IPS-18c (cell line): ENCODE data around the gene FUOM.
A peak's percentile ranks its signal among the peaks of the same experiment; 100 is the strongest.

Experiments
- H3K4me3 ChIP-seq: 2 replicates; pipeline ENCODE4 v1.7.0; 2013; ENCODE audit warnings: low read depth, mild to moderate bottlenecking, low read length, moderate library complexity; ENCODE audit not compliant: insufficient read depth
- H3K9me3 ChIP-seq: one replicate; pipeline ENCODE4 v1.6.1; 2013; ENCODE audit warnings: mild to moderate bottlenecking, low read length, moderate library complexity; ENCODE audit not compliant: control insufficient read depth, insufficient read depth

Gene FUOM

DNA sequence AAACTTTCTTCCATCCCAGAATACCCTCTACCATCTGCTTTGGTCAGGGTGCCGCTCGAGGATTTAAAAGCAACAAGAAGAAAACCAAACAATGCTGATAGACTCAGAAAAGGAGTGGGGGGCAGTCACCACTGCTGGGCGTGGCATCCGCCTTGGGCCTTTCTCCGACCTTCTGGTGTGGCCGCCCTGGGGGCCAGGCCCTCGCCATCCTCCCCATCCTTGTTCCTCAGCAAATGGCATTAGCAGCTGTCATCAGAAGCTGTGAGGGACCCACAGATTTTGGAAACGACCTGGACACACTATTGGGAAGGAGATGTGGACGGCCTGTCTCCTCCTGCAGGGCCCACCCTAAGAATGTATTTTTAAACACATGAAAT lies 45.1 kb downstream of the FUOM start:
- H3K9me3 ChIP-seq, result peaks cover 2% of the 10 kb centered on the region
- H3K4me3 ChIP-seq, result no peak overlapping the region

DNA sequence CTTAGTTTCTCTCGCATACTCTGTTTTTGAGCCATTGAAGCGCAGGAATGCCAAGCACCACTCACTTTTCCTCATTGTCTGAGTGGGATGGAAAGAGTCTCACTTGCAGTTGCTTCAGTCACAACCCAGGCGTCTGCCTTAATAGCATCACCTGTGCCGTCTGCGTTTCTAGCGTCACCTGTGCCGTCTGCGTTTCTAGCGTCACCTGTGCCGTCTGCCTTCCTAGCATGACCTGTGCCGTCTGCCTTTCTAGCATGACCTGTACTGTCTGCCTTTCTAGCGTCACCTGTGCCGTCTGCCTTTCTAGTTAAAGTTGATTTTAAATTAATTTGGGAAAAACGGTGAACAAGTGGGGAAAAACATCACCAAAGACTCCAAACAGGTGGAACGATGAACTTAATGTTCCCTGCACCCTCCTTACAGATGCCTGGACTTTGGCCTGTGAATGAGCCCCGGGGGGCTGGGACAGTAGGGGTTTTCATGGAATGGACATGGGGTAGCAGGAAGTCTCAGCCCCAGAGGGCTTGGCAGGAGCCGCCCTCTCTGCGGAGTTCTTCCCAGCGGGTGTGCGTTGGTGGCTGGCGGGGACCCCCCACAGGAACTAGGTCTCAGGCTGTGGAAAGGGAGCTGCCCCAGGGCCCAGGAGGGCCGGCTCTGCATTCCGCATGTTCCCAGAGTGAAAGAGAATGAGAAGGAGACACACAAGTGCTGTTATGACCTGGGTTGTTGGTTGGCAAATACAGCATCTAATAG lies 45.6 kb downstream of the FUOM start:
- Histone ChIP-seq H3K9me3 (peaks cover 2% of the 10 kb centered on the region), H3K4me3 (no peak overlapping the region)

DNA sequence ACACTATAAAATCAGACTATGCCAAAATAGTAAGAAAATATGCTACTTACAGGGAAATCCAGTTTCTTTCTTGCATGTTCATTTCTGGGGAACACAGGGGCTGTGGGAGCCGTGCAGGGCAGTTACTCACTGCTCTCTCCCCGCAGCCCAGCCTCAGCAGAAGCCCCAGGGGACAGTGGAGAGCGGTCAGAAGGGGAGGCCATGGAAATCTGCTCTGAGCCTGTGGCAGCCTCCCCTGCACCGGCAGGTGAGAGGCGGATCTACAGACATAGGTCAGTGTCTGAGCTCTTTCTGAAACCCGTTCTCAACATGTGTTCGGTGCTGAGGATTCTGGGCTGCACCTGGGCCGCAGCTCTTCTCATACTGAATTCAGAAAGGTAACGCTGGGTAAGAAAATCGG lies 46.2 kb downstream of the FUOM start:
- no peak overlapping the region for H3K4me3 ChIP-seq
- peaks cover 2% of the 10 kb centered on the region for H3K9me3 ChIP-seq

GRCh38 chr10:133310789-133311188 lies 47.0 kb downstream of the FUOM start:
- peaks cover 2% of the 10 kb centered on the region for H3K9me3 ChIP-seq
- H3K4me3 ChIP-seq, result no peak overlapping the region

DNA sequence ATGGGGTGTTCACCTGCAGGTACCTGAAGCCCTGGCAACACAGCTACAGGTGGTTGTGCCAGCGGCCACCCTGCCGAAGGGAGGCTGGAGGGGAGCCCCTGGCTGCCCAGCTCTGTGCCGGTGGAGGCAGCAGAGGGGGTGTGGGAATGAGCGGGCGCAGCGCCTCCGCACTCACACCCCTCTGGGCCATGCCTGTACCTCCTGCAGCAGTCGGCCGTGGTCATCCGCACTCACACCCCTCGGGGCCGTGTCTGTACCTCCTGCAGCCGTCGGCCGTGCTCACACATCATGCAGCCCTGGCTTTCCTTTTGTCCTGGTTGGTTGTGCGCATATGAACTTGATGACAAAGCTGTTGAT lies 47.4 kb downstream of the FUOM start:
- no peak overlapping the region for H3K4me3 ChIP-seq
- peaks cover 2% of the 10 kb centered on the region for H3K9me3 ChIP-seq

- Histone ChIP-seq H3K4me3 (no peak overlapping the region), H3K9me3 (peaks cover 2% of the 10 kb centered on the region)
Measured at GRCh38 chr10:133309720-133310398, 48.0 kb downstream of the FUOM start.

DNA sequence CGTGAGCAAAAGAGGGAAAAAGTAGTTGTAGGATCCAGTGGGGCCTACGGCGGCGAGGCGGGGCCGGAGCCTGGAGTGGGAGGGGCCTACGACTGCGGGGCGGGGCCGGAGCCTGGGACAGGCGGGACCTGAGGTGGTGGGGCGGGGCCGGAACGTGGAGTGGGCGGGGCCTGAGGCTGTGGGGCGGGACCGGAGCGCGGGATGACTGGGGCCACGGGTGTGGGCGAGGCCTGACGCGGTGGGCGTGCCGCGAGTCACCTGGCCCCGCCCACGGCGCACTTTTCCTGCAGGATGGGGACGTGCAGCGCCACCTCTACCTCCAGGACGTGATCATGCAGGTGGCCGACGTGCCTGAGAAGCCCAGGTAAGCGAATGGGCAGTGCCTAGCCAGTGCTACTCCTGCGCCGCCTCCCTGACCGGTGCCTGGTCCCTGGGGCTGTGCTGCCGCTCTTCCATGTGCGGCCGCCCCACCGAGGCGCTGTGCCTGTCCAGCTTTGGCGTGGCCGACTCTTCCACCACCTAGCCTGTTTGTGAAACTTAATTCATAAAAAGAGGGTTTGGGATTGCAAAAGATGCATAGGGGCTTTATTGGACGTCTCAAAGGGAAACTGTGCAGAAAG lies 48.6 kb downstream of the FUOM start:
- Histone ChIP-seq H3K9me3 (peaks cover 2% of the 10 kb centered on the region), H3K4me3 (peak overlapping the region; percentile 96)

- peak within 1 kb of the TSS; percentile 96 for H3K4me3 ChIP-seq
- H3K9me3 ChIP-seq, result peaks cover 2% of the 10 kb centered on the region
Measured at GRCh38 chr10:133308421-133309099, 49.3 kb downstream of the FUOM start, which contains the start of the genes TUBGCP2 and ZNF511. TSS of gene TUBGCP2 (minus strand) at chr10:133308872. CDS start at chr10:133302941, 5,931 bp downstream. TSS of gene ZNF511 (plus strand) at chr10:133308914. CDS start at chr10:133308944, 30 bp downstream.

DNA sequence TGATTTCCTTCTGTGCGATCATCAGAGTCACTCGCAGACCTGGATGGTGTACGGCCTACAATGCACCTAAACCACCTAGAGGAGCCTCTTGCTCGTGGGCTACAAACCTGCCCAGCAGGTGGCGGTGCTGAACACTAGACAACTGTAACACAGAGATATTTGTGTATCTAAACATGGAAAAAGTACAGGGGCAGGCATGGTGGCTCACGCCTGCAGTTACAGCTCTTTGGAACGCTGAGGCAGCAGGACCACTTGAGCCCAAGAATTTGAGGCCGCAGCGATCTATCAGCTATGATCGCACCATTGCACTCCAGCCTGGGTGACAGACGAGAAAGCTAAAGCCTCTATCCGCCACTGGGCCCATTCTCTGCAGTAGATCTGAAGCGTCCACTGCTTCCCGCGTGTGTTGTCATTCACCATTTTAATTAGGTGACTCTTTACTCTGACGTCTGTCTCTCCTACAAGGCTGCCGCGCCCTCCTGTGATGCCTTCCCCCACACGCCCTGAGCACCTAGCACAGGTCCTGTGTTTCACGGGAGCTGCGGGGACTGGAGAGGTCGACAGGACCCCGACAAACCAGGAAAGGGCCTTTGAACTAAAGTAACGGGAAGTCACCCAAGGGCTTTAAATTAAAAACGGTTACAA lies 49.9 kb downstream of the FUOM start:
- H3K4me3 ChIP-seq, result peak overlapping the region; percentile 96
- H3K9me3 ChIP-seq, result peaks cover 2% of the 10 kb centered on the region

DNA sequence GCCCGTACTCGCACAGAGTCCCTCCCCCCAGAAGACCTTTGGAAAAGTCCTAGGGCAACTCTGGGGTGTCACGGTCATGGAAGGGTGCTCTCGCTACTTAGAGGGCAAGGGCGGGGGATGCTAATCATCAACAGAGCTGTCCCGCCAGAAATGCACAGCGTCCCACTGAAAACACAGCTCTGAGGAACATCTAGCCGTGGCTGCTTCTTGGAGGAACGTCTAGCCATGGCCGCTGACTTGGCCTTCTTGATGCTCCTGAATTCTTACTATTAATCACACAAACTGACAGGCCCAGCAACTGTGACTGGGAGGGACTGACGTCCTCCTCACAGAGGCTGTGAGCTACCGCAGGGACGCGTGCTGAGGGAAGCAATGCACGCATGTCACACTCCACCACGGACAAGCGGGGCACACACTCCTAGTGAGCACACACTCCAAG lies 50.9 kb downstream of the FUOM start:
- Histone ChIP-seq H3K4me3 (no peak overlapping the region), H3K9me3 (peaks cover 2% of the 10 kb centered on the region)

DNA sequence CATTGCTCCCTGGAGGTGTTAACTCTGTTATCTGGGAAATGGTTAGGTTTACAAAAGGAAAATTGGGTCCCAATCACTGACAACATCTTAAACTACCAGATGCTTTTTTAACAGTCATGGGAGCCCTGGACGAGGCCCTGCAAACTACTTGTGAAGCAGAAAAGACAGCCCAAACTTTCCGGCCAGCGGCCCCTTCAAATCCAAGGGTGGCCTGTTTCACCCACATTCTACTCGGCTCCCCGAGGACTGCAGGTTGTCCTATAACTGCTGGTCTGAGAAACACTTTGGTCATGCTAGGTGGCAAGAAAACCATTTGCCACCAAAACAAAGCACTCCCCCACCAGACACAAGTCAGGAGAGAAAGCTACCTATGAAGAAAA lies 51.7 kb downstream of the FUOM start:
- H3K4me3 ChIP-seq, result no peak overlapping the region
- peaks cover 2% of the 10 kb centered on the region for H3K9me3 ChIP-seq
